PC-3 (cell line): ENCODE results near the gene RXFP1.

Source experiments
- EZH2 ChIP-seq: fragments of 300-600 bp; sonication (generic); IDR thresholded peaks from one replicate; pipeline ENCODE4 v1.6.1; 2017; ENCODE audit warnings: antibody characterized with exemption, mild to moderate bottlenecking, low read length; ENCODE audit not compliant: unreplicated experiment
- TF ChIP-seq, protein P1 (sequence below): fragments of 300-600 bp; sonication (generic); conservative IDR thresholded peaks from 2 replicates; pipeline ENCODE4 v1.5.1; 2017; ENCODE audit warnings: antibody characterized with exemption, low read depth, mild to moderate bottlenecking, low read length

DNA sequence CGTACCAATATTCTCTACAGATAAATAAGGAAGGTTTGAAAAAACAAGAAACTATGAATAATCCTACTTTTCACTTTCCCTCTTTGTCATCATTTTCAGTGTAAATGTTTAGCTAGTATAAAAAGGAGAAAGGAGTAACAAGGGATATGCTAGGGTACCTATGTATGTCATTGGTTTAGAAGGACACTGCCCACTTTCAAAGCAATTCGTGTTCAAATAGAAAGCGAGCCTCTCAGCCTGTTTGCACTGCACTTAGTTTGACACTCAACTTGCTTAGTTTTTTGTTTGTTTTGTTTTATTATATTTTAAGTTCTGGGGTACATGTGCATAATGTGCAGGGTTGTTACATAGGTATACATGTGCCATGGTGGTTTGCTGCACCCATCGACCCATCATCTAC lies 21.6 kb upstream of the RXFP1 start:
- TF ChIP-seq, protein P1, sequence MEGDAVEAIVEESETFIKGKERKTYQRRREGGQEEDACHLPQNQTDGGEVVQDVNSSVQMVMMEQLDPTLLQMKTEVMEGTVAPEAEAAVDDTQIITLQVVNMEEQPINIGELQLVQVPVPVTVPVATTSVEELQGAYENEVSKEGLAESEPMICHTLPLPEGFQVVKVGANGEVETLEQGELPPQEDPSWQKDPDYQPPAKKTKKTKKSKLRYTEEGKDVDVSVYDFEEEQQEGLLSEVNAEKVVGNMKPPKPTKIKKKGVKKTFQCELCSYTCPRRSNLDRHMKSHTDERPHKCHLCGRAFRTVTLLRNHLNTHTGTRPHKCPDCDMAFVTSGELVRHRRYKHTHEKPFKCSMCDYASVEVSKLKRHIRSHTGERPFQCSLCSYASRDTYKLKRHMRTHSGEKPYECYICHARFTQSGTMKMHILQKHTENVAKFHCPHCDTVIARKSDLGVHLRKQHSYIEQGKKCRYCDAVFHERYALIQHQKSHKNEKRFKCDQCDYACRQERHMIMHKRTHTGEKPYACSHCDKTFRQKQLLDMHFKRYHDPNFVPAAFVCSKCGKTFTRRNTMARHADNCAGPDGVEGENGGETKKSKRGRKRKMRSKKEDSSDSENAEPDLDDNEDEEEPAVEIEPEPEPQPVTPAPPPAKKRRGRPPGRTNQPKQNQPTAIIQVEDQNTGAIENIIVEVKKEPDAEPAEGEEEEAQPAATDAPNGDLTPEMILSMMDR: no peak
- TF ChIP-seq EZH2: no peak
